Lower leg skin (tissue), 4 donors: Measurements from ENCODE around the gene GPR39. TPM values are rescaled to one million over a fixed set of nuclear protein-coding genes. Genes with fewer than 3 reads are reported as not detected.

Experiments used
- DNase-seq, 2 donors: peaks; one replicate each; pipeline ENCODE4 v3.0.0-alpha.2; 2019; ENCODE audit warnings: low spot score in 2 of 2
- H3K4me3 ChIP-seq: fragments of 200-600 bp; sonication (generic); 2 replicates; pipeline ENCODE4 v1.5.1; 2017; ENCODE audit warnings: mild to moderate bottlenecking, low read depth; ENCODE audit not compliant: poor library complexity, severe bottlenecking
- POLR2A ChIP-seq, 2 donors: fragments of 450-650 bp; IDR thresholded peaks; one replicate each; pipeline ENCODE4 v1.6.1; 2016 to 2017; ENCODE audit warnings: antibody characterized with exemption in 2 of 2, mild to moderate bottlenecking in 1 of 2, moderate library complexity in 1 of 2
- WGBS, 2 donors: methylation state at CpG; one replicate each; pipeline ENCODE4 v1.1.5; 2018; 5-methylcytosine and 5-hydroxymethylcytosine counted together
- intact Hi-C: fragments of 100-400 bp; cut with DNase I; formaldehyde crosslinking; loops from one replicate; pipeline ENCODE4 v1.15.0; 2023; ENCODE audit warnings: low total_unique reads
- total RNA-seq, 4 donors: library from RNA; depleted of rRNA; stranded (reverse); fragments of >200 nt; gene quantifications; one replicate each; pipeline ENCODE4 v1.1.0, GENCODE V29; 2016
- TF ChIP-seq, protein P1 (sequence below), 3 donors: fragments of 450-650 bp; IDR thresholded peaks; one replicate each; pipeline ENCODE4 v1.5.1; 2016; ENCODE audit warnings: antibody characterized with exemption in 3 of 3, mild to moderate bottlenecking in 3 of 3, moderate library complexity in 2 of 3

Gene GPR39
- total RNA-seq, 4 donors from 2014 or later: 0.30 to 2.8 (median 2.0) TPM

DNA sequence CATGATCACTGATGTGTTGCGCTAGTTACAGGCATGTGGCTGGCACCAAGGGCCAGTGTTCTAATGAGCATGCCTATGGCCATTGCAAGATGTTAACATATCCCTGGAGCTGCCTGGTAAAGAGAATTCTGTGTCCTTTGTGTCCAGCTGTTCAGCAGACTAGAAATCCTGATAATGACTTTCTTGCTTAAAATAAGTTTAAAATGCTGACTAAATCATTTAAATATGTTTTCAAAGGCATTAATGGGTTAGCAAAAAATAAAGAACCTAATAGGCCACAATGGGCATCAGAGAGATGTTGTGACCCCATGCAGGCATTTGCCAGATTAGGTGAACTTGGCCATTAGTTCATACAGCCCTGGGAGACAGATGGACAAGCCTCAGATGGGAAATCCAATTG, 67.5 kb downstream of the GPR39 start:
- no peak overlapping the region for H3K4me3 ChIP-seq
- no peak for DNase-seq
- TF ChIP-seq POLR2A (IDR thresholded peaks at IDR 0.05): no peak
- TF ChIP-seq, protein P1, sequence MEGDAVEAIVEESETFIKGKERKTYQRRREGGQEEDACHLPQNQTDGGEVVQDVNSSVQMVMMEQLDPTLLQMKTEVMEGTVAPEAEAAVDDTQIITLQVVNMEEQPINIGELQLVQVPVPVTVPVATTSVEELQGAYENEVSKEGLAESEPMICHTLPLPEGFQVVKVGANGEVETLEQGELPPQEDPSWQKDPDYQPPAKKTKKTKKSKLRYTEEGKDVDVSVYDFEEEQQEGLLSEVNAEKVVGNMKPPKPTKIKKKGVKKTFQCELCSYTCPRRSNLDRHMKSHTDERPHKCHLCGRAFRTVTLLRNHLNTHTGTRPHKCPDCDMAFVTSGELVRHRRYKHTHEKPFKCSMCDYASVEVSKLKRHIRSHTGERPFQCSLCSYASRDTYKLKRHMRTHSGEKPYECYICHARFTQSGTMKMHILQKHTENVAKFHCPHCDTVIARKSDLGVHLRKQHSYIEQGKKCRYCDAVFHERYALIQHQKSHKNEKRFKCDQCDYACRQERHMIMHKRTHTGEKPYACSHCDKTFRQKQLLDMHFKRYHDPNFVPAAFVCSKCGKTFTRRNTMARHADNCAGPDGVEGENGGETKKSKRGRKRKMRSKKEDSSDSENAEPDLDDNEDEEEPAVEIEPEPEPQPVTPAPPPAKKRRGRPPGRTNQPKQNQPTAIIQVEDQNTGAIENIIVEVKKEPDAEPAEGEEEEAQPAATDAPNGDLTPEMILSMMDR (IDR thresholded peaks at IDR 0.05): no peak
- 100% methylated on average over 1 of the region's 1 CpG for WGBS, 2 donors
- intact Hi-C loops: no loop called here

- no peak for TF ChIP-seq POLR2A (IDR thresholded peaks at IDR 0.05)
- TF ChIP-seq, protein P1 (IDR thresholded peaks at IDR 0.05): no peak
- H3K4me3 ChIP-seq: no peak overlapping the region
- DNase-seq: no peak
- WGBS, 2 donors: 90 to 91% methylated on average over 6 of the region's 6 CpGs
- intact Hi-C loops: no loop called here
Observed at GRCh38 chr2:132488491-132488890, 71.9 kb downstream of the GPR39 start.

DNA sequence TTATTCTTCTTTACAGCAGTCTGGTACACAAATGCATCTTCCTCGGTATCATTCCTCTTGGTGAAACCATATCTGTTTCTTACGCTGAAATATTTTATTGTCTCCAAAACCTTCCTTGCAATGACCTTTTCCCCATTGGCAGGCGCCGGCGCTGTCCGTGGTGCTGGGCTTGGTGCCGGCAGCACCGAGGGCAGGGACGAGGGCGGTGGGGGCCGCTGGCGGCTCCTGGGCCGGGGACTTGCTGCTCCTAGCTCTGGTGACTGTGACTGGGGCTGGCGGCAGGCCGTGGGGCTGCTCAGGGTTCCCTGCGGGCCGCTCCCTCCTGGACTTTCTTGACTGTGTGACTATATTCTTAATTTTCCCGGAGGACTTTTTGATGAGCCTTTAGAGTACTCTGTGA, 72.5 kb downstream of the GPR39 start:
- intact Hi-C loops: no loop called here
- no peak overlapping the region for H3K4me3 ChIP-seq
- no peak for TF ChIP-seq POLR2A (IDR thresholded peaks at IDR 0.05)
- TF ChIP-seq, protein P1 (IDR thresholded peaks at IDR 0.05): no peak
- DNase-seq: no peak
- 17 to 20% methylated on average over 18 of the region's 18 CpGs for WGBS, 2 donors

DNA sequence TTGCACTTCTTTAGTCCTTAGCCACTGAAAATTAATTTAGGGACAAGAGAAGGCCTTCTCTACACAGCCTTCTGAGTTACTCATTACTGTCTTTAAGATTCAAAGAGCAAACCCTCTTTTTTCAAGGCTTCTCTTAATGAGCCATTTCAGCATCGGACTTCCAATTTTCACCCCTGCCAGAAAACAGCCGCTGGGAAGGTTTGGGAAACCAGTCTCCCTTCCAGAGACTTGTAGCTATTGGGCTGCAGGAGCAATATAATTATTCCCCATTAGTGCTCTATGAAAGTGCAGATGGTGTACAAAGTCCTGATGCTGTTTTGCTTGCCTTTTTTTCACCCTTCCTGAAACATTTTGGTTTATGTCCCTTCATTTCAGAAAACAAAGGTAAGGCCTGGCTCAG, 79.3 kb downstream of the GPR39 start:
- no peak overlapping the region for H3K4me3 ChIP-seq
- 81 to 92% methylated on average over 2 of the region's 2 CpGs for WGBS, 2 donors
- no peak for TF ChIP-seq POLR2A (IDR thresholded peaks at IDR 0.05)
- TF ChIP-seq, protein P1 (IDR thresholded peaks at IDR 0.05): no peak
- DNase-seq: no peak
- intact Hi-C loops: no loop called here

DNA sequence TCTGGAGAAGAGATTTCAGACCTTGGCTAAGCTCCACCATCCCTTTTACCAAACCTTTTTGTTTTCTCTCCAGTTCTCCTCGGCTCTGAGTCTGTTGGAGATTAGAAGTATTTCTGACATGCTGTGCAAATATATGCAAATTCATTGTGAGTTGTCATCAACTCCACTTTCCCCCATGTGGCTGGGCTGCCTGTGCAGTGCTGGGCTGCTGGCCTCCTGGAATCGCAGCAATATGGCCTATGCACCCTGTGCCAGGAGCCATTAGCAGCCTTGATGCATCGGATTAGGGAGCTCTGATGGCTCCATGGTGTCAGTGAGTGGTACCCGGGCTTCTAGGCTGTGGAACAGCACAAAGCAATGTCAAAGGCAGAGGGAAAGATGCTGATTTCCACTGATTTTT, 80.0 kb downstream of the GPR39 start:
- intact Hi-C loops: no loop called here
- no peak for DNase-seq
- H3K4me3 ChIP-seq: no peak overlapping the region
- TF ChIP-seq, protein P1 (IDR thresholded peaks at IDR 0.05): no peak
- no peak for TF ChIP-seq POLR2A (IDR thresholded peaks at IDR 0.05)
- 54 to 72% methylated on average over 4 of the region's 4 CpGs for WGBS, 2 donors

DNA sequence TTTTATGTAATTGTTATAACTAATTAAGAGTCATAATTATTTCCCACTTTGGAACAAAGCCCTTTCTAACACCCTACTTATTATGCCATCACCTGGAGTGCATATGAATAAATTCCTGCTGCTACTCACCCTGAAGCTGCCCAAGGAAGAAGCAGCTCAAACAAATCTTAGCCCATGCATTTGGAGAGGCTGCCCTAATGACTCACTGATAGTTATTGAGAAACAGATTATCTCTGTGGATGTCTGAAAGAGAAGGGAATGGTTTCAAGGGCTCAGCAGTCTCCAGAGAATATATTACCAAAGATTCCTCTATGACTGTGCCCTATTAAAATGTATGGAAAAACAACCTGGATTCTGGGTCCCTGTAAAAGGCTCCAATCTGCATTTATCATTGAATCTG, 81.0 kb downstream of the GPR39 start:
- H3K4me3 ChIP-seq: no peak overlapping the region
- intact Hi-C loops: no loop called here
- DNase-seq: no peak
- TF ChIP-seq, protein P1 (IDR thresholded peaks at IDR 0.05): no peak
- no peak for TF ChIP-seq POLR2A (IDR thresholded peaks at IDR 0.05)
